ENCODE data around the gene LATS2.
"Not testable (repeated sequence)": the region's sequence is repeated elsewhere in the genome, so short reads cannot be mapped to it uniquely, and the experiment has no call there.

LATS2 gene

GRCh38 chr13:20989656-20990321 lies 71.6 kb downstream of the LATS2 start:
- DNase-seq: no peak

- DNase-seq: no peak
Observed at GRCh38 chr13:20988909-20989655, 72.3 kb downstream of the LATS2 start.

DNA sequence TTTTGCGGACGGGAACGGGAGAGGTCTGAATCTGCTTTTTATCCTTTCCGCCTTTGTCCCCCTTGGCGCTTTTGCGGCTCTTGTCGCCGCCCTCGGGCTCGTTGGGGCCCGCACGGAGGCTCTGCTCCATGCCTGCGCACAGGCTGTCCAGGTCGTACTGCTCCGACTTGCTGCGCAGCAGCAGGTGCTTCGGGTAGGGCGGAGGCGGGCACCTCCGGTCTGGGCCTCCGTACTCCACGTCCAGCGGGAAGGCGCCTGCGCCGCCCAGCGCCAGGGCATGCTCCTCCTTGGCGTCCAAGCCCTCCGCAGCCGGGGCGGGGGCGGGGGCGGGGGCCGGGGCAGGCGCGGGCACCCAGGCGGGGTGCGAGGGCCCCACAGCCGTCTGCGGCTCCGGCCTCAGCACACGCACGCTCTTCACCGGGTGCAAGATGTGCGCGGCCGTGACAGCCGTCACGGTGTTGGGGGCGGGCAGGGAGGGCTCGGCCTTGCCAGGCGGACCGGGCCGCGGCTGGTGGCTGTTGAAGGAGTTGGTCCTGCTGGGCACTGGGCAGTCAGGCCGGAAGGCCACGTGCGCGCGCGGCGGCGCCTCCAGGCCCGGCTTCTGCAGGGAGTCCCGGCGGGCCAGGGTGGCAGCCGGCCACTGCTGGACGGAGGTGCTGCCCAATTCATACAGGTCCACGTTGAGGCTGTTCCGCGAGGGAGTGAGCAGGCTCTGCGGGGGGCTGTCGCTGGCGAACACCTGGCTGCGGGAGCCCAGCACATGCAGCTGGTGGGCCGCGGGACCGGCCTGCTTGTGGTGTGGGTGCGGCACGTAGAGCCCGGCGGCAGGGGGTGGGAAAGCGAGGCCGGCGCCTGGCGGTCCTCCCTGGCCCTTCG lies 73.1 kb downstream of the LATS2 start:
- DNase-seq: no peak

DNA sequence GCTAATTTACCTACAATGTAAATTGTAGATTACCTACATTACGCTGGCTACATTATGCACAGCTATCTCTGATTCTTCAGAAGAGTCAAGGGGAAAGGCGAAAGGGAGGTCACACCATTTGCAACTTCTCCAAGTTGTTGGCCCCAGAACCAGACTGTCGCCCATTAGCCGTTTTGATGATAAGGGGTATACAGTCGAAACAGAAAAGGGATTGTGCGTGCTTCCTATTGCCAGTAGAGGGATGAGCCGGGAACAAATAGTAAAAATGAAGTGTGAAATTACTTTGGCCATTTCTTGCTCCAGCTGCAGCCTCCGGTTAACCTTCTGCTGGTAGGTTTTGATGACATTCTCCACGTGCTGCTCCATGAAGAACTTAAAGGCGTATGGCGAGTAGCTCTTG lies 73.8 kb downstream of the LATS2 start:
- DNase-seq: no peak

GRCh38 chr13:20984879-20985278 lies 76.5 kb downstream of the LATS2 start:
- DNase-seq: no peak

- DNase-seq: no peak
Observed at GRCh38 chr13:20983386-20983785, 78.0 kb downstream of the LATS2 start.

GRCh38 chr13:20981370-20982095 lies 79.9 kb downstream of the LATS2 start:
- DNase-seq: no peak

- no peak for DNase-seq
Observed at GRCh38 chr13:20980899-20981298, 80.5 kb downstream of the LATS2 start.

GRCh38 chr13:20980430-20980829 lies 81.0 kb downstream of the LATS2 start:
- DNase-seq: no peak

DNA sequence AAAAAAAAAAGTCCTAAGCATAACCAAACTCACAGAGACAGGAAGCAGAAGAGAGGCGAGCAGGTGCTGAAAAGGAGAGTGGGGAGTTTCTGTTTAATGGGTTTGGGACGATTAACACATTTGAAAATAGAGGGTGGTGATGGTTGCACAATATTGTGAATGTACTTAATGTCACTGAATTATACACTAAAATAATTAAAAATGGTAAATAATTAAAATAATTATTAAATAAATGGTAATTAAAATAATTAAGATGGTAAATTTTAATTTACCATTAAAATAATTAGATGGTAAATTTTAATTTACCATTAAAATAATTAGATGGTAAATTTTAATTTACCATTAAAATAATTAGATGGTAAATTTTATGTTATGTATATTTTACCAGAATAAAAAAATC lies 84.0 kb downstream of the LATS2 start:
- DNase-seq: no peak

- no peak for DNase-seq
Observed at GRCh38 chr13:20974981-20975585, 86.3 kb downstream of the LATS2 start.

GRCh38 chr13:20973886-20974425 lies 87.4 kb downstream of the LATS2 start:
- DNase-seq: no peak

- no peak for DNase-seq
Observed at GRCh38 chr13:20972731-20973130, 88.7 kb downstream of the LATS2 start.

DNA sequence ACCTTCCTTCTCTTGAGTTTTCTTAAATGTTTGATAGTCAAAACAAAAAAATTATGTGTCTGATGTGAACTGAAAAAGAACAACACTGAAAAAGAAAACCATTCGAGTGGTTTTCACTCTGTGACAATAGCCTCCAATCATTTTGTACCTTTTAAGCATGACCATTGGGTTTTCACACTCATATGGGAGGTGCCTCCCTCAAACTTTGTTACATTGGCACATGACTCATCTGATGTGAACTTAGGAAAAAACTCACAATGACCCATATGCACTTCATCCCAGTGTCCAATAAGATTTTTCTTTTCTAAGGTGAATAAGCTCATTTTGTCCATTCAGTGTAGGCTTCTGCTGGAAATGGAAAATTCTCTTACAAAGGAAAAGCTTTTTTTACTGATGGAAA lies 92.2 kb downstream of the LATS2 start:
- no peak for DNase-seq

DNA sequence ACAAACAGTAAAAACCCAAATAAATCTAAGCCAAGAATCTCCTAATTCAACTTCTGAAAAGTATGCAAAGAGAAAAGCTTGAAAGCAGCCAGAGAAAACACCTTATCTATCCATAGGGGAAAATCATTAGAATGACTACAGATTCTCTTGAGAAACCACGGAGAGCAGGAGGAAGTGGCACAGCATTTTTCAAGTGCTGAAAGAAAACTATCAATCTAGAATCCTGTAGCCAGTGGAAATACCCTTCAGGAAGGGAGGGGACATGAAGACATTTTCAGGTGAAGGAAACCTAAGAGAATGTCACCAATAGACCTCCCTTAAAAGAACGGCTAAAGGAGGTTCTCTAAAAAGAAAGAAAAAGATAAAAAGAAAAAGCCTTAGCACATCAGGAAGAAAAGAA lies 92.6 kb downstream of the LATS2 start:
- no peak for DNase-seq

DNA sequence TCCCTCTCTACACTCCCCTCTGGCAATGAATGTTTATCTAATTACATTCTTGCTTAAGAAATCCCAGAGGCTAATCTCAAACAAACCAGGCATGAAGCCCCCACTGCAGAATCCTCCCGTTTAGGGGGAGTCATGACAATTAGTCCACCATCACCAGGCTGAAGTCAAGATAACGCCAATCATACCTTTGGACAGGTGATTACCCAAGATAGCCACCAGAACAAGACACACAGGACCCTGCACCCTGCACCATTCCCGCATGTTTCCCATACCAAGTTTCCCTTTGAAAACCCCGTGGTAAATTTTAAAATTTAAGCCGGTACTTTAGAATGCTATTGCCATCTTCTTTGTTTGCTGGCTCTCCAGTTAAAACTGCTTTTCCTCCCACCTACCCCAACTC lies 94.0 kb downstream of the LATS2 start:
- no peak for DNase-seq

GRCh38 chr13:20964904-20965303 lies 96.5 kb downstream of the LATS2 start:
- no peak for DNase-seq

DNA sequence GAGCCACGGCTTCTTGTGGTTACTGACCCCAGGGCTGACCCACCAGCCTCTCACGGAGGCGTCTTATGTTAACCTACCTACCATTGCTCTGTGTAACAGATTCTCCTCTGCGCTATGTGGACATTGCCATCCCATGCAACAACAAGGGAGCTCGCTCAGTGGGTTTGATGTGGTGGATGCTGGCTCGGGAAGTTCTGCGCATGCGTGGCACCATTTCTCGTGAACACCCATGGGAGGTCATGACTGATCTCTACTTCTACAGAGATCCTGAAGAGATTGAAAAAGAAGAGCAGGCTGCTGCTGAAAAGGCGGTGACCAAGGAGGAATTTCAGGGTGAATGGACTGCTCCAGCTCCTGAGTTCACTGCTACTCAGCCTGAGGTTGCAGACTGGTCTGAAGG lies 99.7 kb downstream of the LATS2 start:
- DNase-seq: not testable (repeated sequence)

- DNase-seq: peak; percentile 3
Observed at GRCh38 chr13:20960663-20961309, 100.6 kb downstream of the LATS2 start.

DNA sequence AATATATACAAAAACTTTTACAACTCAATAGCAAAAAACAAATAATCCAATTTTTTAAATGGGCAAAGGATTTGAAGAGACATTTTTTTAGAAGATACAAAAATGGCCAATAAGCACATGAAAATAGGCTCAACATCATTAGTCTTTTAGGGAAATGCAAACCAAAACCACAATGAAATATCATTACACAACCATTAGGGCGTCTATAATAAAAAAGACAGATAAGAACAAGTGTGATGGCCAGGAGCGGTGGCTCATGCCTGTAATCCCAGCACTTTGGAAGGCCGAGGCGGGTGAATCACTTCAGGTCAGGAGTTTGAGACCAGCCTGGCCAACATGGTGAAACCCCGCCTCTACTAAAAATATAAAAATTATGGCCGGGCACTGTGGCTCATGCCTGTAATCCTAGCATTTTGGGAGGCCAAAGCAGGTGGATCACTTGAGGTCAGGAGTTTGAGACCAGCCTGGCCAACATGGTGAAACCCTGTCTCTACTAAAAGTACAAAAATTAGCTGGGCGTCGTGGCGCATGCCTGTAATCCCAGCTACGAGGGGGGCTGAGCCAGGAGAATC lies 104.3 kb downstream of the LATS2 start:
- not testable (repeated sequence) for DNase-seq

GRCh38 chr13:20955496-20955895 lies 105.9 kb downstream of the LATS2 start:
- no peak for DNase-seq
